B cell (primary cell): Measurements from ENCODE around the gene RADX. TPM values are rescaled to one million over a fixed set of nuclear protein-coding genes. Genes with fewer than 3 reads are reported as not detected.

Experiments
- ATAC-seq: fragments of 200-7000 bp; cut with Tn5 transposase; one replicate; pipeline ENCODE4 v1.10.0; 2021; ENCODE audit warnings: low read depth, mild to moderate bottlenecking, moderate number of reproducible peaks, moderate library complexity
- CTCF ChIA-PET: fragments of 350-600 bp; sonication (Branson Sonifier 250); formaldehyde crosslinking; loops from one replicate; lab custom pipeline; 2021; ENCODE audit warnings: antibody characterized with exemption, inconsistent platforms; lab: Charles Lee
- POLR2A ChIA-PET: fragments of 350-600 bp; sonication (Branson Sonifier 250); formaldehyde crosslinking; loops from one replicate; lab custom pipeline; 2021; ENCODE audit warnings: antibody characterized with exemption; lab: Charles Lee
- DNase-seq: peaks from one replicate; pipeline ENCODE4 v3.0.0; 2013
- H2AFZ ChIP-seq: 2 replicates; pipeline ENCODE4 v1.6.1; 2012; ENCODE audit warnings: mild to moderate bottlenecking, low read depth, low read length; ENCODE audit not compliant: insufficient read depth, poor library complexity, severe bottlenecking
- H3K27ac ChIP-seq, 2 donors: 1 replicate in 1 of 2; 2 replicates in 1 of 2; pipeline ENCODE4 v1.5.1; 2012 to 2013; ENCODE audit warnings: low read length in 2 of 2, mild to moderate bottlenecking in 2 of 2, moderate library complexity in 1 of 2
- H3K27me3 ChIP-seq, 4 experiments: fragments of 200-600 bp in 1 of 4; sonication (generic) in 1 of 4; replicated peaks in 1 of 4; 1 replicate in 2 of 4; 2 replicates in 2 of 4; pipeline versions ENCODE4 v1.6.1 to v1.7.0; 2013 to 2016; ENCODE audit warnings: low read length in 3 of 4, mild to moderate bottlenecking in 2 of 4, mixed read lengths in 1 of 4, moderate library complexity in 1 of 4; ENCODE audit not compliant: insufficient read depth in 4 of 4, control insufficient read depth in 3 of 4; ENCODE audit errors: control extremely low read depth in 1 of 4
- H3K36me3 ChIP-seq, 2 experiments: replicated peaks in 1 of 2; 1 replicate in 1 of 2; 2 replicates in 1 of 2; pipeline versions ENCODE4 v1.6.1 to v1.7.1; 2013; ENCODE audit warnings: low read length in 1 of 2; ENCODE audit not compliant: insufficient read depth in 2 of 2, control insufficient read depth in 1 of 2; ENCODE audit errors: control extremely low read depth in 1 of 2, extremely low read depth in 1 of 2
- H3K4me1 ChIP-seq, 2 donors: fragments of 200-600 bp in 1 of 2; sonication (generic) in 1 of 2; 1 replicate in 1 of 2; 2 replicates in 1 of 2; pipeline versions ENCODE4 v1.5.1 to v1.6.1; 2013 to 2017; ENCODE audit warnings: low read length in 2 of 2; ENCODE audit not compliant: control insufficient read depth in 2 of 2, insufficient read depth in 2 of 2
- H3K4me2 ChIP-seq: replicated peaks from 2 replicates; pipeline ENCODE3; 2012; ENCODE audit warnings: mild to moderate bottlenecking, low read depth, low read length; ENCODE audit not compliant: poor library complexity, severe bottlenecking
- H3K4me3 ChIP-seq, 5 experiments: fragments of 200-600 bp in 1 of 5; sonication (generic) in 1 of 5; 1 replicate in 3 of 5; 2 replicates in 2 of 5; pipeline versions ENCODE4 v1.5.1 to v1.7.0; 2011 to 2016; ENCODE audit warnings: low read length in 4 of 5, mild to moderate bottlenecking in 4 of 5, low read depth in 2 of 5, control low read depth in 1 of 5, moderate library complexity in 1 of 5; ENCODE audit not compliant: insufficient read depth in 1 of 5; ENCODE audit errors: control extremely low read depth in 1 of 5, extremely low read depth in 1 of 5
- H3K79me2 ChIP-seq: fragments of 200-600 bp; sonication (generic); one replicate; pipeline ENCODE4 v1.6.0; 2016; ENCODE audit warnings: low read length; ENCODE audit not compliant: control insufficient read depth, insufficient read depth
- H3K9ac ChIP-seq: fragments of 200-600 bp; sonication (generic); 2 replicates; pipeline ENCODE4 v1.6.1; 2017; ENCODE audit warnings: mild to moderate bottlenecking, low read length, moderate library complexity
- H3K9me3 ChIP-seq, 3 donors: one replicate each; pipeline versions ENCODE4 v1.6.1 to v1.7.1; 2013; ENCODE audit warnings: low read length in 2 of 3; ENCODE audit not compliant: control insufficient read depth in 2 of 3, insufficient read depth in 1 of 3; ENCODE audit errors: control extremely low read depth in 1 of 3
- H4K20me1 ChIP-seq: 2 replicates; pipeline ENCODE4 v1.6.0; 2012; ENCODE audit warnings: mild to moderate bottlenecking, low read length; ENCODE audit not compliant: insufficient read depth, control insufficient read depth, poor library complexity, severe bottlenecking
- H3K27ac Mint-ChIP-seq: one replicate; pipeline ENCODE4 v1.8.0; 2021; ENCODE audit warnings: mixed read lengths
- H3K27me3 Mint-ChIP-seq: one replicate; pipeline ENCODE4 v1.8.0; 2021; ENCODE audit warnings: mixed read lengths
- H3K4me1 Mint-ChIP-seq: one replicate; pipeline ENCODE4 v1.8.0; 2021; ENCODE audit warnings: mixed read lengths
- H3K4me3 Mint-ChIP-seq: one replicate; pipeline ENCODE4 v1.8.0; 2021; ENCODE audit warnings: mixed read lengths
- H3K9me3 Mint-ChIP-seq: one replicate; pipeline ENCODE4 v1.8.0; 2022; ENCODE audit warnings: mixed read lengths; ENCODE audit not compliant: insufficient read depth
- CTCF ChIP-seq: fragments of 200-600 bp; IDR thresholded peaks from one replicate; pipeline ENCODE4 v1.8.0; 2022; ENCODE audit warnings: antibody characterized with exemption, mild to moderate bottlenecking
- EZH2 ChIP-seq: IDR thresholded peaks from 2 replicates; pipeline ENCODE4 v1.6.1; 2012; ENCODE audit warnings: borderline replicate concordance, low read depth, mild to moderate bottlenecking, moderate library complexity, low read length; ENCODE audit not compliant: insufficient read depth, poor library complexity, severe bottlenecking
- intact Hi-C: fragments of 100-400 bp; cut with micrococcal nuclease; formaldehyde crosslinking; loops from one replicate; pipeline ENCODE4 v1.10.0; 2022
- polyA plus RNA-seq: library from polyadenylated mRNA; depleted of rRNA; stranded (reverse); fragments of >200 nt; gene quantifications from 2 replicates; pipeline ENCODE4 v1.2.3, GENCODE V29; 2012
- total RNA-seq, 2 donors: library from RNA; stranded (reverse); fragments of 120-200 nt in 1 of 2; gene quantifications; 1 replicate in 1 of 2; 2 replicates in 1 of 2; pipeline versions ENCODE4 v1.2.3 to v1.2.4, GENCODE V29; 2013 to 2022

RADX gene
- total and polyA plus RNA-seq, 2 donors (not counting 1 experiment from before 2014, with no cell fraction given), result 7.9 to 15.3 TPM

GRCh38 chrX:106626789-106627188 is 15.0 kb downstream of the RADX start:
- no peaks in the 10 kb centered on the region for H3K27me3 ChIP-seq
- Mint-ChIP-seq H3K27ac (no peak overlapping the region), H3K4me1 (no peaks in the 10 kb centered on the region), H3K9me3 (no peaks in the 10 kb centered on the region), H3K4me3 (no peak overlapping the region), H3K27me3 (no peaks in the 10 kb centered on the region)
- TF ChIP-seq CTCF (no peak), EZH2 (no peak)
- no peak for DNase-seq
- no peaks in the 10 kb centered on the region for H4K20me1 ChIP-seq
- H3K4me1 ChIP-seq, result no peaks in the 10 kb centered on the region
- H3K4me2 ChIP-seq, result no peak overlapping the region
- ChIA-PET POLR2A (no interaction called here), CTCF (no interaction called here)
- H3K9me3 ChIP-seq, result no peaks in the 10 kb centered on the region
- no peak overlapping the region for H2AFZ ChIP-seq
- H3K9ac ChIP-seq, result no peak overlapping the region
- no peak for ATAC-seq
- H3K4me3 ChIP-seq, result no peak overlapping the region
- H3K27ac ChIP-seq, result no peak overlapping the region
- intact Hi-C loops, result no loop called here
- no peaks in the 10 kb centered on the region for H3K36me3 ChIP-seq
- no peaks in the 10 kb centered on the region for H3K79me2 ChIP-seq

- Histone ChIP-seq H3K36me3 (no peaks in the 10 kb centered on the region), H3K9me3 (no peaks in the 10 kb centered on the region), H2AFZ (no peak overlapping the region), H3K4me3 (no peak overlapping the region), H3K9ac (no peak overlapping the region), H3K27me3 (no peaks in the 10 kb centered on the region), H3K27ac (no peak overlapping the region), H3K4me1 (no peaks in the 10 kb centered on the region), H4K20me1 (no peaks in the 10 kb centered on the region), H3K4me2 (no peak overlapping the region), H3K79me2 (no peaks in the 10 kb centered on the region)
- DNase-seq, result no peak
- TF ChIP-seq CTCF (no peak), EZH2 (no peak)
- intact Hi-C loops, result no loop called here
- no peak for ATAC-seq
- POLR2A ChIA-PET, result no interaction called here
- no peaks in the 10 kb centered on the region for H3K9me3 Mint-ChIP-seq
- no peak overlapping the region for H3K27ac Mint-ChIP-seq
- no peak overlapping the region for H3K4me3 Mint-ChIP-seq
- H3K4me1 Mint-ChIP-seq, result no peaks in the 10 kb centered on the region
- no peaks in the 10 kb centered on the region for H3K27me3 Mint-ChIP-seq
- CTCF ChIA-PET, result no interaction called here
These were observed 19.8 kb downstream of the RADX start for GRCh38 chrX:106631615-106632014.
